ENCODE measurements around the gene SLFNL1.

The SLFNL1 gene

DNA sequence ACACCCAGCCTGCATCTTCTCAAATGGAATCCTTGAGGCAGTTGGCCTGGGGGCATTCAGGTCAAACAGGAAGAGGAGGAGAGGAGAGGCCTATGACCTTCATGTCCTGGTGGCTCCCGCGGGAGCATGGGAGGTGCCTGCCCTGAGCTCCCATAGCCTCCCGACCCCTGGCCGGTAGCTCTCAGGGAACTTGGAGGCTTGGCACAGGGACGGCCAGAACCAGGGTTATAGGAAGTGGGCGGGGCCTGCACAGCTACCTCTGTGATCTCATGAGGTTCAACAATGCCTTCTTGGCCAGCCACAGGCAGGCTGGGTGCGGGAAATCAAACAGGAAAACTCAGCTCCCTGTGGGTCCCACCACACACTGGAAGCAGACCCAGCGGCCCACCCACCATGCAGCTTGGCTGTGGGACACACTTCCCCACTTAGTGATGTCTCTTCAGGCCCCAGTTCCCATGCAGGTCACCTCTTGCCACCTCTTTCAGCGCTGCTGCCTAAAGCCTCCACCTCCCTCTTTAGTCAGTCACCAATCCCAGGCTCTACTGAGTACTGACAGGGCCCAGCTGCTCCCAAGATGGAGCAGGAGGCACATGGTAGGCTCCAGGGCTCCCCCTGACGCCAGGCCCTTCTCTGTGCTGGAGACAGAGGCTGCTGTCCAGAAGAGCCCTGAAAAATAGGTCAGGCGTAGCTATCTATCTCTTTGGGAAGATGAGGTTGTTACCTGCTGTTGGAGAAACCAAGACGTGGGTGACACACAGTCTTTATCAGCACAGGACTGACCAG is at the start of gene SLFNL1:
SLFNL1 (minus strand) TSS at position 200 of the 783 bp plus-strand sequence. CDS start 1,065 bp downstream, outside the sequence.
- Mint-ChIP-seq H3K4me3 (no peak within 1 kb of the TSS), H3K4me1 (peaks cover 44% of the 10 kb centered on the region), H3K9me3 (no peaks in the 10 kb centered on the region), H3K36me3 (peaks cover 42% of the 10 kb centered on the region), H3K27me3 (no peaks in the 10 kb centered on the region), H3K27ac (peak within 1 kb of the TSS; percentile 6)
- ATAC-seq = no peak

- H3K27ac Mint-ChIP-seq = no peak overlapping the region
- no peak for ATAC-seq
- no peaks in the 10 kb centered on the region for H3K9me3 Mint-ChIP-seq
- H3K27me3 Mint-ChIP-seq = no peaks in the 10 kb centered on the region
- peaks cover 74% of the 10 kb centered on the region for H3K36me3 Mint-ChIP-seq
- no peak overlapping the region for H3K4me3 Mint-ChIP-seq
- peaks cover 5% of the 10 kb centered on the region for H3K4me1 Mint-ChIP-seq
Observed at GRCh38 chr1:41056907-41057306, 35.4 kb upstream of the SLFNL1 start.

- no peaks in the 10 kb centered on the region for H3K27me3 Mint-ChIP-seq
- ATAC-seq = peak; percentile 36
Observed at GRCh38 chr1:41053316-41053715, 31.8 kb upstream of the SLFNL1 start.

GRCh38 chr1:41051022-41051421 is 29.5 kb upstream of the SLFNL1 start:
- Mint-ChIP-seq H3K4me3 (no peak overlapping the region), H3K36me3 (peaks cover 70% of the 10 kb centered on the region), H3K4me1 (peaks cover 5% of the 10 kb centered on the region), H3K9me3 (no peaks in the 10 kb centered on the region), H3K27ac (no peak overlapping the region), H3K27me3 (no peaks in the 10 kb centered on the region)
- ATAC-seq = no peak

More at GRCh38 chr1:41053316-41053715, 31.8 kb upstream of the SLFNL1 start:
- H3K4me1 Mint-ChIP-seq = peaks cover 5% of the 10 kb centered on the region
- no peak overlapping the region for H3K4me3 Mint-ChIP-seq
- H3K9me3 Mint-ChIP-seq = no peaks in the 10 kb centered on the region
- H3K36me3 Mint-ChIP-seq = peaks cover 57% of the 10 kb centered on the region
- no peak overlapping the region for H3K27ac Mint-ChIP-seq

GRCh38 chr1:41048540-41048939 is 27.0 kb upstream of the SLFNL1 start:
- no peak for ATAC-seq
- H3K27ac Mint-ChIP-seq = no peak overlapping the region
- H3K27me3 Mint-ChIP-seq = no peaks in the 10 kb centered on the region
- peaks cover 3% of the 10 kb centered on the region for H3K4me1 Mint-ChIP-seq
- H3K9me3 Mint-ChIP-seq = no peaks in the 10 kb centered on the region
- no peak overlapping the region for H3K4me3 Mint-ChIP-seq
- H3K36me3 Mint-ChIP-seq = peaks cover 61% of the 10 kb centered on the region

DNA sequence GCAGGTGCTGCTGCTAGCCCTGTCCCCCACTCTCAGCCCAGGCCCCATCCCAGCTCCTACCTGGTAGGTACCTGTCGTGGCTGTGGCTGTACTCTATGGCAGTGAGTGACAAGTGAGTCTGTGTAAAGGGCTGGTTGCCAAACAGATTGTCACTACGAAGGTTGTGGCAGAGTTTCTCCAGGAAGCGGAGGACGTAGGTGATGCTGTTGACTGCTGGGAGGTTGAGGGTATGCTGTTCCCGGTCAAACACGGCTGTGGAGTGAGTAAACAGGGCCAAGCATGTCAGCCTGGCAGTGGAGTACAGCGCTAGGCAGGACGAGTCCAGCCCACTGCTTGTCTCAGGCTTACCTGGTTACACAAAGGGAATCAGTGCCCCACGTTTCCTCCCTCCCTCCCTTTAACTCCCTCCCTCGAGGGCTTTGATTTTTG is 24.8 kb upstream of the SLFNL1 start:
- H3K36me3 Mint-ChIP-seq = peaks cover 57% of the 10 kb centered on the region
- no peak overlapping the region for H3K27ac Mint-ChIP-seq
- ATAC-seq = no peak
- H3K4me3 Mint-ChIP-seq = no peak overlapping the region
- no peaks in the 10 kb centered on the region for H3K27me3 Mint-ChIP-seq
- H3K9me3 Mint-ChIP-seq = no peaks in the 10 kb centered on the region
- no peaks in the 10 kb centered on the region for H3K4me1 Mint-ChIP-seq

DNA sequence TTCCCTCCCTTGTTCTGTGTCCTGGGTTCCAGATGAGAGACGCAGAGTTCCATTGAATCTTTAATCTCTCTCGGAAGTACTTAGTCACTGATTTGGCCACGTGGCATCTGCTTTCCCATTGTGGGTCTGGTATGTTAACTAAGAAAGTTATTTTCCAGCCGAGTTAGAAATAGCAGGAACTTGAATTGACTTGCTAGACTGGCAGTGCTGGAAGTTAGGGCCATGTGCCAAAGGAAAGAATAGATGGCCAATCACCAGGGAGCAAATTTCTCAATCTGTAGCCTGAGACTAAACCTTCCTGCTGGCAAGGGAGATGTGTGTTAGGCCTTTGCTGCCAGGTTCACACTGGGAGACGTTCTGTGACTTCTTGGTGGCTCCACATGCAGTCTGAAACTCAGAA is 24.2 kb upstream of the SLFNL1 start:
- peaks cover 54% of the 10 kb centered on the region for H3K36me3 Mint-ChIP-seq
- H3K9me3 Mint-ChIP-seq = no peaks in the 10 kb centered on the region
- no peaks in the 10 kb centered on the region for H3K27me3 Mint-ChIP-seq
- ATAC-seq = no peak
- no peak overlapping the region for H3K4me3 Mint-ChIP-seq
- no peak overlapping the region for H3K27ac Mint-ChIP-seq
- no peaks in the 10 kb centered on the region for H3K4me1 Mint-ChIP-seq

DNA sequence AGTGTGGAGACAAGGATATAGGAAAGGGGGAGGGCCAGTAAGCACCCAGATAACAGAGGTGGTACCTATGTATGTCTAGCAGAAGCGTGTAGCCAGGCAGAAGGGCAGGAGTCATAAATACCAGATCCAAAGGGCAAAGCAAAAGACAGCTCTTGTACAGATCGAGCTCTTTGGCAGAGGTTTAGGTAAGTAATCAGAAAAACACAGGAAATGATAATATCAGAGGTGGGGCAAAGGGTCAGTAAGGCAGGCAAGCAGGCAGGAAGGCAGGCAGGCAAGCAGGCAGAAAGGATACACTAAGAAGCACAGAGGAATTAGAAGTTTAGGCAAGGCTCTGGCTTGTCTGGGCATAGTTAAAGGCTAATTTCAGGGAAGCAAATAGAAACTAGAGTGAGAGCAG is 22.7 kb upstream of the SLFNL1 start:
- H3K27me3 Mint-ChIP-seq = no peaks in the 10 kb centered on the region
- no peaks in the 10 kb centered on the region for H3K9me3 Mint-ChIP-seq
- H3K27ac Mint-ChIP-seq = no peak overlapping the region
- H3K4me3 Mint-ChIP-seq = no peak overlapping the region
- no peaks in the 10 kb centered on the region for H3K4me1 Mint-ChIP-seq
- peaks cover 49% of the 10 kb centered on the region for H3K36me3 Mint-ChIP-seq
- no peak for ATAC-seq

- no peaks in the 10 kb centered on the region for H3K4me1 Mint-ChIP-seq
- peaks cover 32% of the 10 kb centered on the region for H3K36me3 Mint-ChIP-seq
- H3K9me3 Mint-ChIP-seq = no peaks in the 10 kb centered on the region
Observed at GRCh38 chr1:41041614-41042270, 20.2 kb upstream of the SLFNL1 start.

GRCh38 chr1:41038110-41038509 is 16.6 kb upstream of the SLFNL1 start:
- no peaks in the 10 kb centered on the region for H3K27me3 Mint-ChIP-seq
- no peaks in the 10 kb centered on the region for H3K4me1 Mint-ChIP-seq
- H3K27ac Mint-ChIP-seq = no peak overlapping the region
- H3K4me3 Mint-ChIP-seq = no peak overlapping the region
- no peaks in the 10 kb centered on the region for H3K9me3 Mint-ChIP-seq
- no peak for ATAC-seq
- peaks cover 20% of the 10 kb centered on the region for H3K36me3 Mint-ChIP-seq

More at GRCh38 chr1:41041614-41042270, 20.2 kb upstream of the SLFNL1 start:
- H3K27ac Mint-ChIP-seq = no peak overlapping the region
- H3K4me3 Mint-ChIP-seq = no peak overlapping the region
- no peaks in the 10 kb centered on the region for H3K27me3 Mint-ChIP-seq
- ATAC-seq = no peak

DNA sequence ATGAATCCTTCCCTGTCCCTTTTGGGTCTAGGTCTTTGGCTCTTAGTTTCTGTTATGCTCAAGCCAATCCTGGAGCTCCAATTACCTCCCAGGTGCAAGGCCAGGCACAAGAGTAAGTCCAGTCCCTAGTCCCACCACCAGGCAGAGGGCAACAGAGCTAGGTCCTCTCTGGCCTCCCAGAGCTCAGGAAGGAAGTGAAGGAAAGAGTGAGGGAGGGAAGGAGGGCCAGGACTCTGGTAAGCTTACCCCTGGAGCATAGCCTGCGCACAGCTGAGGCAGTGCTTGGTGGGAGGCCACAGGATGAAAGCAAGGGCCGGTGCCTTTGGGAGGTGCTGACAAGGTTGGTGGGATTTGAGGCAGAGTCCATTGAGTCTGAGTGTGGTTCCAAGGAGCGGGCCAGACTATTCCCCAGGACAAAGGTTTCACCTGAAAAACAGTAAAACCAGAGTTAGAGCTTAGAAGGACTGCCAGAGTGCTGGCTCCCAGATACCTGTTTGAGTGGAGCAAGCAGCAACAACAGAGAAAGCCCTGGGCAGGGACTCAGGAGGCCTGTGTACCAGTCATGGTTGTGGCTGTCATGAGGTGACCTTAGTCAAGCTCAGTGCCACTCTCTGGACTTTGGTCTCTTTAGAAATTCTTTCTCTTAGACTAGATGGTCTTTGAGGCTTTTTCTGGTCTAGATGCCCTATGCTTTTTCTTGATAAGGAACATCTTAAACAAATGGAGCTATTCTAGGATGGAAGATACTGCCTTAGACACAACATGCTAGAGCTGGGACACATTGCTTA is 15.8 kb upstream of the SLFNL1 start:
- Mint-ChIP-seq H3K27me3 (no peaks in the 10 kb centered on the region), H3K9me3 (peaks cover under 1% of the 10 kb centered on the region), H3K36me3 (peaks cover 24% of the 10 kb centered on the region), H3K4me1 (no peaks in the 10 kb centered on the region), H3K4me3 (no peak overlapping the region), H3K27ac (no peak overlapping the region)
- no peak for ATAC-seq

GRCh38 chr1:41033272-41033671 is 11.7 kb upstream of the SLFNL1 start:
- Mint-ChIP-seq H3K4me3 (no peak overlapping the region), H3K27me3 (no peaks in the 10 kb centered on the region), H3K9me3 (peaks cover 3% of the 10 kb centered on the region), H3K4me1 (no peaks in the 10 kb centered on the region), H3K27ac (no peak overlapping the region), H3K36me3 (peaks cover 34% of the 10 kb centered on the region)
- no peak for ATAC-seq

- H3K4me1 Mint-ChIP-seq = no peaks in the 10 kb centered on the region
- ATAC-seq = no peak
- peaks cover 3% of the 10 kb centered on the region for H3K9me3 Mint-ChIP-seq
- H3K36me3 Mint-ChIP-seq = peaks cover 45% of the 10 kb centered on the region
- H3K27me3 Mint-ChIP-seq = no peaks in the 10 kb centered on the region
- H3K4me3 Mint-ChIP-seq = no peak overlapping the region
- no peak overlapping the region for H3K27ac Mint-ChIP-seq
Observed at GRCh38 chr1:41032147-41032546, 10.6 kb upstream of the SLFNL1 start.

GRCh38 chr1:41030872-41031616 is 9.5 kb upstream of the SLFNL1 start:
- no peak for ATAC-seq
- Mint-ChIP-seq H3K4me1 (peaks cover 9% of the 10 kb centered on the region), H3K4me3 (no peak overlapping the region), H3K36me3 (peaks cover 55% of the 10 kb centered on the region), H3K27me3 (no peaks in the 10 kb centered on the region), H3K27ac (no peak overlapping the region), H3K9me3 (peaks cover 3% of the 10 kb centered on the region)

All from stimulated activated memory B cell treated with anti-CD40 and anti-IgM and Interleukin-4, amounts not matched to agents 10 μg/mL and 1 μg/mL and 100 μg/mL, for 72 hours (primary cell).